ENCODE measurements around the gene GRID1.

Gene GRID1

DNA sequence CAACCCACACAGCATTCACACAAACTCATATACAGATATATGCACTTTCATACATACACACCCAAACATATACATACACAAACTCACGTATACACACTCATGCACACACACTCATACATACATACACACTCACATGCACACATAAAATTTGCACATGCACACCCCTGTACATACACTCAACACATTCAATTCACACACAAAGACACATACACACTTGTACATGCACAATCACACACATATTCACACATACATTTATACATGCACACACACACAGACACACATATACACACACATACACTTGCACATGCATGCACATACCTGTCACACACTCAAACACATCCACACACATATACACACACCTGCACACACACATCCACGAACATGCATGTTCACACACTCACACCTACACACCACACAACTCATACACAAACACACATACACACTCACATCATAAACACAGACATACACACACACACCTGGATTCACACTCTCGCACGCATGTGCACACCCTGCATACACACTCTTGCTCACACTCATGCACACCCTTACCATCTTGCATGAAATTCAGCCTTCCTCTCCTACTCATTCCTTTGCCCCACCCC, 451.2 kb downstream of the GRID1 start:
- no peak for DNase-seq

- DNase-seq = no peak
Measured at GRCh38 chr10:85914720-85915119, 451.9 kb downstream of the GRID1 start.

- no peak for DNase-seq
Measured at GRCh38 chr10:85908462-85908861, 458.1 kb downstream of the GRID1 start.

GRCh38 chr10:85902051-85902450, 464.5 kb downstream of the GRID1 start:
- DNase-seq = no peak

DNA sequence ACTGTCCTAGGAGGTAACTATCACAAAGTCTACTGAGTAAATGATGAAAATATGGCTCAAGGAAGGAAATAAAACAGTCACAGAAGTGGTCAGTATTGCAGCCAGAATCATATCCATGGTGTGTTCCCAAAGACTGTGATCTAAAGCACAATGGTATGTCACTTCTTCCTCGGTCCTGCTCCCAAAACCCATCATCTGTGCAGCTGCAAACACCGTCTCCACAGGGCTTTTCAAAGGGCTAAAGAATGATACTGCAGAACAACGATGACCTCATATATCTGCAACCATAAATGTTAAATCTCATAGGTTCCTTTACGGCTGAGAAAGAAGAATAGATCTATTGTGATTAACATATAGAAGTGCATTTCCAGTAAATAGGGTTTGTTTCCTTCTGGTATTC, 465.0 kb downstream of the GRID1 start:
- no peak for DNase-seq

- DNase-seq = peak; percentile 39
Measured at GRCh38 chr10:85900487-85900886, 466.1 kb downstream of the GRID1 start.

DNA sequence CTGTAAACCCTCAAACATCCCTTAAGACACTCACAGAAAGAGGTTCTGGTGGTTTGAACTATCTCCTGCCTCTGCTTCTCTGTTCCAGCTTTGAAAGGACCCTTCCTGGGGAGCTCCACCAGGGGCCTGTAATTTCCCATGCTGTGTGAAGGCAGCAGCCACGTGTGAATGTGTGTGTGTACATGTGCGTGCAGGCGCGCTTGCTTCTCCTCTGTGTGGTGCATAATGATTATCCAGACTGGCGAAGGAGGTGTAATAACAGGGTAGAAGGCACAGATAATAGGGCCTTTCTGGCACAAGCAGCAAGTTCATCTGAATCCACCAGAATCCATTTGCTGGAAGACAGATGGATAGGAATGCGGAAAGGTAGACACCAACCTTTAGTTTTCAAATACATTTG, 466.5 kb downstream of the GRID1 start:
- DNase-seq = no peak

DNA sequence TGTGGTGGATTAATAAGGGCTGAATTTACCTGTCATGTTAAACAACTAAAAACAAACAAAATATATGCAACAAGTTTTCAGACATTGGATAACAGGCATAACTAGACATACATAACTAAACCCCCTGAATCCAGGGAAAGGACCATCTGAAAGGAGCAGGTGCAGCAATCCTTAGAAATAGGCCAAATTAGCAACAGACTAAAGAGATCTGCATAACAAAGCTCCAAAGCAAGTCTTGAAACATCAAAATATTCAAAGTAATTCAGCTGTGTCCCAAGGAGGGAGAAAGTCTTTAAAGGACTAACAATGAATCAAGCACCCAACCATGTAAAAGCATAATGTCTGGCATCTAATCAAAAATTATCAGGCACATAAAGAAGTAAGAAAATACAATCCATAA, 475.1 kb downstream of the GRID1 start:
- DNase-seq = no peak

GRCh38 chr10:85888559-85888958, 478.0 kb downstream of the GRID1 start:
- DNase-seq = no peak

DNA sequence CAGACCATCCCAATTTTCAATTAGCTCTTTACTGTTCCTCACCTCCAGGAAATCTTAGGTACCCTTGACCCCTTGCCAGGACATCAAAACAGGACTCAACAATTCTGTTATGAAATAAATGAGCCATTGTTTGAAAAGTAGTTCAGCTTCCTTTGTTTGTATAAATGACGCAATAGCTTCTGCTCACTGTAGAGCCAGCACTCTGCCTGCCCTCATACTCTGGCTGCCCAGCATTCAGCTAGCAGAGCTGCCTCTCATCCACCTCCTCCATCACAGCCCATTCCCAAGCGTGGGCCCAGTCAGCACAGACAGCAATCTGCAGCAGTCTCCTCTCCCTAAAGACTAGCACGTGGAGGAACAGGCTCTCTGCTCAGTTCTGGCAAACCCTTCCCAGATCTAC, 478.6 kb downstream of the GRID1 start:
- DNase-seq = no peak

GRCh38 chr10:85874208-85874607, 492.4 kb downstream of the GRID1 start:
- DNase-seq = no peak

GRCh38 chr10:85873063-85873462, 493.5 kb downstream of the GRID1 start:
- no peak for DNase-seq

- no peak for DNase-seq
Measured at GRCh38 chr10:85868627-85869499, 497.7 kb downstream of the GRID1 start.

GRCh38 chr10:85864868-85865526, 501.6 kb downstream of the GRID1 start:
- DNase-seq = no peak

DNA sequence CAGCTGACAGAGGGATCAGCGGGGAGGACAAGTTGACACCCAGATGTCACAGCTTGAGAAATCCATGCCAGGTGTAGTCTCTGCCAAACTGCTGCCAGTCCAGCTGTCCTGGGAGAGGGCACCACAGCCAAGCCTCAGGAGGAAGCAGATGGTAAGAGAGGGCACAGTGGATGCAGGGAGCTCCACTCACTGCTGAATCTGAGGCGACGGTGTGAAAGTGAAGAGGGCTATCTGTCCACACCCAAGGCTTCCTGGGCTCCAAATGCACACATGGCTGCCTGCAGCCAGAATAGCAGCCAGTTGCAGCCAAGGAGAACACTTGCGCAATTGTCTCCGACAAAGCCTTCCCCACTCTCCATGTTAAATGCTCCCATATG, 502.4 kb downstream of the GRID1 start:
- DNase-seq = peak; percentile 46

DNA sequence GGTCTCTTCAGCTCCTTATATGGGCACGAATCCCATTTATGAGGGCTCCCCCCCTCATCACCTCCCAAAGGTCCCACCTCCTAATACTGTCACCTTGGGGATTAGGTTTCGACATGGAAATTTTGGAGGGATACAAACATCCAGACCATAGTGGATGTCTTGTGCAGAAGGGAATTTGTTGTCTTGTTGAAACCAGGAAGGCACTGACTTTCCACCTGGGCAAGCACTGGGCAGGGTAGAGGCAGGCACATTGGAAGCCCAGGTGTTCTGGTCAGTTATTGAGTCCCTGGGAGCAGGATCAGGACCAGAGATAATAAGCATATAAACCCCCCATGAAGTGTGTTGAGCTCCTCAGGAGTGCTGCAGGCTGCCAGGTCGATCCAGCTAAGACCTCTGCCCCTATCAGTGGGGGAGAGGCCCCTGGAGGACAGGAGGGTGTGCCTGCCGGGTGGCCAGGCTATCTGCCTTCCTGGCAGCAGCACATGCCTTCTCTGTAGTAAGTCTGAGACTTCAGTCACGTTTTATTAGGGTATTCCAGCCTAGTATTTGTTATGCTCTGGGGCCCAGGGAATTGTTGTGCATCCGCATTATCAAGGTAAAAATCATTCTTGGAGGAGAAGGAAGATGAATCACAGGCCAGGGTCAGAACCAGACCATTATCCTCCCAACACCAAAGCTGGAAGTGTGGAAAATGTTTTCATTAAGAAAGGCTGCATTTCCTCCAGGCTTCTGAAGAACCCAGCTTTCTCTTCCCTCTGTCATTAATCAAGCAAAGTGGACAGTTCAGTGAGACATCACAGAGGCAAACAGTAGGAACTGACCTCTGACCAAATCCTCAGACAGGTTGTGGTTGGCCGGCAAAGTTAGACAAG, 503.1 kb downstream of the GRID1 start:
- no peak for DNase-seq

DNA sequence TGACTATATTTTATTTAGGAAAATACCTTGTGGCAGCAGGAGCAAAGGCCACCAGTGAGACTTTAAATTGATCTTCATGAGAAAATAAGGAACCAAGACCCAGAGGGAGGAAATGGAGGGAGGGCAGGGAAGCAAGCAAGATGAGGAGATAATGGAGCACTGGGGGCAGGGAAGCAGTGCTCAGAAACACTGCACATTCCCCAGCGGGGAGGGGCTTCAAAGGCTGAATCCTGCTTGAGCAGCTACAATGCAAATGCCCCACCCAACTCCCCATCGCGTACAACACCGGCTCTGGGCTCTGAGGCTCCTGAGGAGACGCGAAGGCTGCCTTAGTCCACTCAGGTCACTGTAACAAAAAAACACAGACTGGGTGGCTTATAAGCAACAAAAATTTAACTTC, 503.8 kb downstream of the GRID1 start:
- DNase-seq = no peak

DNA sequence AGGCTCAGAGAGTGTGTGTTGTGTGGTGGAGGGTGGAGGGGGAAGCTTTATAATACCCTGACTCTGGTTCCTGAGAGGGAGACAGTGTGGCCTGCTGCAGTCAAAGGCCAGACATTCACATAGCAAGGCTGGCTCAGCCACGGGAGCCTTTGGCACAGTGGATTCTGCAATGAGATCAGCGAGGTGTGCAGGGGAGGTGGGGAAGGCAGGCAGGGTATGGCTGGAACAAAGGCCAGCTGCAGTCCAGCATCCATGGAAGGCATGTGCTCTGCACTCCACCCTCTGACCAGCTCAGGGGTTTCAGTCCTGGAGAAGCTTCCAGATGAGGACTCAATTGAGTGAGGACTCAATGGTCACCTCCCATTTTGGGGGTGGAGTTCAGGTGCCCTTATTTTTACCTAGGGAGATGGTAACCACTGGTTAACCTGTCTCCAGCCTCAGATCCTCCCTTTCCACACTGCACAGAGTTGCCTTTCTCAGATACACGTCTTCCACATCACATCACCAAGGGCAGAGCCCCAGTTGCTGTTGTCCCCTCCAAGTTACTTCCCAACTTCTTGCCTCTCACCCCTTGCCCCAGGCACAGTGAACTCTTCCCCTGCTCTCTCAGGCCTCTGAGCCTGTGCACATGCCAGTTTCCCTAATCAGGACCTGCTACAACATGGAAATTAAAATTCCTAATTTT, 504.9 kb downstream of the GRID1 start:
- DNase-seq = no peak

DNA sequence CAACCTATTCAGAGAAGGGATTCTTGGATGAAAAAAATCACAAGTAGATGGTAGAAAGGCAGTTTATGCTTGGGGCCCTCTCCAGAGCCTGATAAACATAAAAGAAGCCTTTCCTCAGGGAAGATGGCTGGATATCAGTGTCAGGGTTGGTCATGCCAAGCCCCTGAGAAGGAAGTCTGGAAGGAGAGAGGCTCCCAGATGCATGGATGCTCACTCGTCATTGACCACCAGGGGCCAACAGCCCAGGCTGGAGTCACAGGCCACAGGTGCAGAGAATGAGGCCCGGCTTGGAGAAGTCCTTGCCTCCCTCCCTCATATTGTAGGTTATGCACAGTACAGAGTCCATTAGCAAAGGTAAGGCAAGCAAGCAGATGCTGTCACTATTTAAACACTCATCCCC, 506.7 kb downstream of the GRID1 start:
- no peak for DNase-seq

- DNase-seq = no peak
Measured at GRCh38 chr10:85858776-85859515, 507.6 kb downstream of the GRID1 start.

DNA sequence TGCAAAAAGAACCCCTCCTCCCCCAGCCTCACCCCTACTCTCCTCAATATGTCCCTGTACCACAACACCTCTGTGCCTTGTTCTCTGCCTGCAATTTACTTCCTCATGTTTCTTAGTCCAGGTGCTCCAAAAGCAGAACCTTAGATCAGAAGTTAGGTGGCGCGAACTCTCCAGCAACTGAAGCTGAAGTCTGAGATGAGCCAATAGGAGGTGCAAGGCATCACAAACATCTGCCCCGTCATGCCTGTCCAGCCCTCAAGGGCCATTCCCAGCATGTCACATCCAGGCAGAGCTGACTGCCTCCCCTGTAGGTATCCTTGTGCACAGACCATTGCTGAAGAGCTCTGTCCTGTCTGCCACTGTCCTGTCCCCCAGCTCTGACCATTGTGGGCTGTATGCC, 508.8 kb downstream of the GRID1 start:
- DNase-seq = no peak

DNA sequence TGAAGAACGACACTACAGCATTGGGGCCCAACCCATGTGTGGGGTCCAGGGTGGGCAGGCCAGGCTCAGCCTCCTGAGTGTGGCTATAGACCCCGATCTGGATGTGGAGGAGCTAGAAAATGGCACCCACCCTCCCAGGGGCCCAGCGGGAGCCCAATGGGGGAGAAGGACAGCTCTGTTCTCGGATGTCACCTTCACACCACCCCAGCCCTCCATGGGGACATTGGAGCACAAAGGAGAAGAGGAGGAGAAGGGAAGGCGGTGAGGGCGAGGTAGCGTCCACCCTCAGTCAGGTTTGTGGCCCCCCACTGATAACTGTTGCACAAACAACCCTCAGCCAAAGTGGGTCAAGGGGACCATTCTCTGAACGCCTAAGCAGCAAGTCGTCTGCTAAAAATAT, 509.3 kb downstream of the GRID1 start:
- no peak for DNase-seq
